ENCODE measurements around the gene ATP8A2.

The ATP8A2 gene

DNA sequence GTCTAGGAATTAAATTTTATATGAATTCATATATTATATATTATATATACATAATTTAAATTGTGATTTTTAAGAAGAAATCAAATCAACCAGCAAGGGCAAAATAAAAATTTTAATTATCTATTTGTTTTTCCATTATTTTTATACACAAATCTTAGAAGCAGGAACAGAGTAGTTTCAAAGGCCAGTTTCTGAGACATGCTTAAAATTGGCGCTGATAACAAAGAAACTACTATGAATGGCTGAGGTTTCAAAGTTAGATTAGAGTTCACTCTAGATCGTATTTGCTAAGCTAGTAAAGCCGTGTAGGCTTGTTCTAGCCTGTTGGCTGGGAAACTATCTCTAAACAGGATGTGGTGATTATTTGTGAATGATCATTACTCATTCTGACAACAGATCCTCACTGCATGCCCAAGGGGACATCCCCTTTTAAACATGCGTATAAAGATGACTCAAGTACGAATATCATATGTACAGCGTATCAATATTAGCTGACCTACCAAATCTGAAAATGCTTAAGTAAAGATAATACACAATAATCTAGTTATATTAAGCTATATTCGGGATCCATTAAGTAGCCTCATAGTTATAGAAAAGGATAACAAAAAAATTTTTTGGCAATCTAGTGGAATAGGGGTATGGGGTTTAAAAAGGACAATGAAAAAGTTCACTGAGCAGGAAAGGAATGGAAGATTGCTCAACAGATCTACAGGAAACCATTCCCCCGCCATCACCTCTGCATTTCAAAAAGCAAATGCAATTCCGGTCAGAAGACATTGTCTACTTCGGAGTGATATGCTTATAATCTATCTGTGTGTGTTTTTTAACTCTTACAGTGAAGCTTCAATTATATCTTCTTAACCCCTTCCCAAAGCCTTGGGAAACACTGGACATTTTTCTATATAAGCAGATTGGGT, 529.9 kb downstream of the ATP8A2 start:
- no peak for TF ChIP-seq CTCF (IDR thresholded peaks at IDR 0.05; ENCODE audit: low read length, missing control alignments)
- DNase-seq (ENCODE audit: low read depth), result peak; percentile 90
- no peak overlapping the region for H3K4me3 ChIP-seq (replicated peaks; ENCODE audit: low read depth, low read length)

- no peak overlapping the region for H3K4me3 ChIP-seq (replicated peaks; ENCODE audit: low read depth, low read length)
- no peak for TF ChIP-seq CTCF (IDR thresholded peaks at IDR 0.05; ENCODE audit: low read length, missing control alignments)
- DNase-seq (ENCODE audit: low read depth), result no peak
Observed at GRCh38 chr13:25902455-25902854, 530.7 kb downstream of the ATP8A2 start.

DNA sequence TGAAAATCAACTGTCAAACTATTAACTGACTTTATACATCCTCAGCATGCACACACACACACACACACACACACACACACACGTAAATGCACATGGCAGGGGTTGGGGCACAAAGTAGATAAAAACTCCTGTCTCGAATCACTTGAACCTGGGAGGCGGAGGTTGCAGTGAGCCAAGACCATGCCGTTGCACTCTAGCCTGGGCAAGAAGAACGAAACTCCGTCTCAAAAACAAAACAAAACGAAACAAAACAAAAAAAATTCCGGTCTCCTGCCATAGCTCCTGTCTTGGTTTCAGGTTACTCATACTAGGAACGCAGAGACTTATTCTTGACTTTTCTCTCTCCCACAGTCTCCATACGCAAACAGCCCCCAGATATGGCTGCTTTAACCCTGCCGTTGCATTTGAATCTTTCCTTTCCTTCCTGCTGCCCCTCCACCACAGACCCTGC, 531.1 kb downstream of the ATP8A2 start:
- no peak for TF ChIP-seq CTCF (IDR thresholded peaks at IDR 0.05; ENCODE audit: low read length, missing control alignments)
- DNase-seq (ENCODE audit: low read depth), result no peak
- H3K4me3 ChIP-seq (replicated peaks; ENCODE audit: low read depth, low read length), result no peak overlapping the region

DNA sequence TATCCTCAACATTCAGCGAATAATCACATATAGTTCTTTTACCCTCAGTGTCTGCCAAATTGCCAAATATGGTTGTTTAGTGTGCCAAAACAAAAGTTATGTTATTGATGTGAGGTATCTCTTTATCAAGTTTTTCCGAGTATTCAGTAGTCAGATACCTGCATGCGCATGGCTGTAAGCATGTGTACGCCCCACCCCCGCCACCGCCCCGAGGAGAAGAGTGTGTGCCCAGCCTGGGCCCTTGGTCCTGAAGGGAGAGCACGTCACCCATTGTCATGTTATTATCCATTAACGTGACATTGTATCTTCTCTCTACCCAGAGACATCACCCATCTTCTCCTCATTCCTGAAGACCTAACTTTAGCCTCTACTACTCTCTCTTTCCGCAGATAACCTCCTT, 533.1 kb downstream of the ATP8A2 start:
- DNase-seq (ENCODE audit: low read depth), result no peak
- no peak for TF ChIP-seq CTCF (IDR thresholded peaks at IDR 0.05; ENCODE audit: low read length, missing control alignments)

DNA sequence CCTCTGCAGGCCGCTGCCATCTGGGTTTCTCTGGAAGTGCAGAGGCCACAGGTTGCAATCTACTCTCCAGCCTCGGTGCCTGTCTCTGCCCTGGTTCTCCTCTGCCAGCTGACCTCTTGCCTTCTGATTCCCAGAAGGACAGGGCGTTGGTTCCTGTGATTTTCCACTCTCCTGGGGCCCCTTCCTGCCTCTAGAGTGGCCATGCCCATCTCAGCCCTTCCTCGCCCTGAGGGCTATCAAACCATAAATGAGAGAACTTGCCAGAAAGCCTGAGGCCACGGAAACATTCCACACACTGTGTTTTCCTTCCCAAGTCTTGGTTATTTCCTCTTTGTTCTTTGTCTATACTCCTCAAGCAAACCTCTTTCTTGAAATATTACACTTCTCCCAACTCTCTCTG, 533.8 kb downstream of the ATP8A2 start:
- no peak for TF ChIP-seq CTCF (IDR thresholded peaks at IDR 0.05; ENCODE audit: low read length, missing control alignments)
- DNase-seq (ENCODE audit: low read depth), result no peak
- H3K4me3 ChIP-seq (replicated peaks; ENCODE audit: low read depth, low read length), result no peak overlapping the region

More for the DNA sequence above, 533.1 kb downstream of the ATP8A2 start:
- H3K4me3 ChIP-seq (replicated peaks; ENCODE audit: low read depth, low read length), result no peak overlapping the region

DNA sequence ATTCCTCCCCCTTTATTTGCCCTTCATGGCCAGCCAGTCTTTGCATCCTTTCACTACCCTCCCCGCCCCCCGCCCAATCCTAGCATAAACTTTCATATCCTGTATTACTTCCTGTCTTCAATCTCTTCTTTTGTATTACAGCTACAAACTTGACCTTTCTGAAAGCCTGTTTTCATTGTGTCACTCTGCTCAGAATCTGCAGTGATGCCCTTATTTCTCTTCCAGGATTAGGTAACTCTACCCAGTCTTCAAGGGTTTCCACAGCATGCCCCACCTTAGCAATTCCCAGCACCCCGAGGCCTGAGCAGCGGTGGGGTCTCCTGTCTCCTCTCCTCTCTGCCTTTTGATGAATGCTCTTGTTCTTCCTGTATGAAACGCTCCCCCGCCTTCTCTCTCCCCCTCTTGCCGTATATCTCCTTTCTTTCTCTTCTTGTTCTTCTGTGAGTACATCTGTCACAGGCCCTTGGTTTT, 534.5 kb downstream of the ATP8A2 start:
- no peak for TF ChIP-seq CTCF (IDR thresholded peaks at IDR 0.05; ENCODE audit: low read length, missing control alignments)
- H3K4me3 ChIP-seq (replicated peaks; ENCODE audit: low read depth, low read length), result no peak overlapping the region
- DNase-seq (ENCODE audit: low read depth), result no peak
